HFFc6 (cell line): Measurements from ENCODE around the gene LRRC8A. TPM values are rescaled to one million over a fixed set of nuclear protein-coding genes. Genes with fewer than 3 reads are reported as not detected.
"Not testable (repeated sequence)": the region's sequence is repeated elsewhere in the genome, so short reads cannot be mapped to it uniquely, and the experiment has no call there.

Source experiments
- DNase-seq: peaks from one replicate; pipeline ENCODE4 v3.0.0-alpha.2; 2018
- H3K27ac Mint-ChIP-seq: 2 replicates; pipeline ENCODE4 v1.8.0; 2020; ENCODE audit warnings: mild to moderate bottlenecking, mixed read lengths
- H3K27me3 Mint-ChIP-seq: 2 replicates; pipeline ENCODE4 v1.8.0; 2021; ENCODE audit warnings: mild to moderate bottlenecking, moderate library complexity, mixed read lengths; ENCODE audit not compliant: insufficient read depth
- H3K36me3 Mint-ChIP-seq: 2 replicates; pipeline ENCODE4 v1.8.0; 2021; ENCODE audit warnings: low read depth, mixed read lengths
- H3K4me1 Mint-ChIP-seq: 2 replicates; pipeline ENCODE4 v1.8.0; 2020; ENCODE audit warnings: low read depth, mixed read lengths
- H3K4me3 Mint-ChIP-seq: 2 replicates; pipeline ENCODE4 v1.8.0; 2020; ENCODE audit warnings: mild to moderate bottlenecking, moderate library complexity, mixed read lengths
- H3K9me3 Mint-ChIP-seq: 2 replicates; pipeline ENCODE4 v1.8.0; 2020; ENCODE audit warnings: mild to moderate bottlenecking, mixed read lengths
- total RNA-seq, 6 experiments: library from RNA; stranded (reverse); fragmentation: NEBNext Ultra II Directional; extraction: Animal tissue kit (Norgen Biotek cat#: 25700); gene quantifications; 2 replicates in 1 of 6; 3 replicates in 5 of 6; pipeline ENCODE4 v1.2.3, GENCODE V29; 2021
- TF ChIP-seq, protein P1 (sequence below): fragments of 200-600 bp; sonication (generic); IDR thresholded peaks from 2 replicates; pipeline ENCODE4 v1.5.0; 2021; ENCODE audit warnings: antibody characterized with exemption, mild to moderate bottlenecking

The LRRC8A gene
- total RNA-seq, 6 experiments from 2014 or later = 37.8 to 51.9 (median 39.6) TPM

DNA sequence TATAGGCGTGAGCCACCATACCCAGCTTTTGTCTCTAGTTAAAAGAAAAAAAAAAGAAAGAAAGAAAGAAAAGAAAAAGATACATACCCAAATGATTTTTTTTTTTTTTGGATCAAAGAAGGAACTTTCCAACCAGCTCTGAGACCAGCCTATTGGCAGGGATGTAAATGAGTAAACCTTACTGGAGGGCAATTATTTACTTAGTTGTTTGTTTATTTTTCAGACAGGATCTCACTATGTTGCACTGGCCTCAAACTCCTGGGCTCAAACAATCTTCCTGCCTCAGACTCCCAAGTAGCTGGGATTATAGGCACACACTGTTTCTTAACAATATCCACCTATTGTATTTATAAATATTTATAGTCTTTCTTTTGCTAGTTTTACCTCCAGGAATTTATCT lies 41.4 kb upstream of the LRRC8A start:
- H3K4me1 Mint-ChIP-seq = no peaks in the 10 kb centered on the region
- no peak overlapping the region for H3K27ac Mint-ChIP-seq
- H3K4me3 Mint-ChIP-seq = no peak overlapping the region
- no peaks in the 10 kb centered on the region for H3K9me3 Mint-ChIP-seq
- TF ChIP-seq, protein P1, sequence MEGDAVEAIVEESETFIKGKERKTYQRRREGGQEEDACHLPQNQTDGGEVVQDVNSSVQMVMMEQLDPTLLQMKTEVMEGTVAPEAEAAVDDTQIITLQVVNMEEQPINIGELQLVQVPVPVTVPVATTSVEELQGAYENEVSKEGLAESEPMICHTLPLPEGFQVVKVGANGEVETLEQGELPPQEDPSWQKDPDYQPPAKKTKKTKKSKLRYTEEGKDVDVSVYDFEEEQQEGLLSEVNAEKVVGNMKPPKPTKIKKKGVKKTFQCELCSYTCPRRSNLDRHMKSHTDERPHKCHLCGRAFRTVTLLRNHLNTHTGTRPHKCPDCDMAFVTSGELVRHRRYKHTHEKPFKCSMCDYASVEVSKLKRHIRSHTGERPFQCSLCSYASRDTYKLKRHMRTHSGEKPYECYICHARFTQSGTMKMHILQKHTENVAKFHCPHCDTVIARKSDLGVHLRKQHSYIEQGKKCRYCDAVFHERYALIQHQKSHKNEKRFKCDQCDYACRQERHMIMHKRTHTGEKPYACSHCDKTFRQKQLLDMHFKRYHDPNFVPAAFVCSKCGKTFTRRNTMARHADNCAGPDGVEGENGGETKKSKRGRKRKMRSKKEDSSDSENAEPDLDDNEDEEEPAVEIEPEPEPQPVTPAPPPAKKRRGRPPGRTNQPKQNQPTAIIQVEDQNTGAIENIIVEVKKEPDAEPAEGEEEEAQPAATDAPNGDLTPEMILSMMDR = no peak
- peaks cover 6% of the 10 kb centered on the region for H3K36me3 Mint-ChIP-seq
- H3K27me3 Mint-ChIP-seq = no peaks in the 10 kb centered on the region; the same call in 1 of the 2 replicates
- no peak for DNase-seq

- no peak for DNase-seq
- peaks cover 6% of the 10 kb centered on the region for H3K36me3 Mint-ChIP-seq
- no peaks in the 10 kb centered on the region; the same call in 1 of the 2 replicates for H3K27me3 Mint-ChIP-seq
- TF ChIP-seq, protein P1 = no peak
- H3K27ac Mint-ChIP-seq = no peak overlapping the region
- H3K9me3 Mint-ChIP-seq = no peaks in the 10 kb centered on the region
- H3K4me3 Mint-ChIP-seq = no peak overlapping the region
- no peaks in the 10 kb centered on the region for H3K4me1 Mint-ChIP-seq
Measured at GRCh38 chr9:128841694-128842492, 40.0 kb upstream of the LRRC8A start.

GRCh38 chr9:128843171-128843570 lies 38.8 kb upstream of the LRRC8A start:
- peaks cover 10% of the 10 kb centered on the region for H3K36me3 Mint-ChIP-seq
- not testable (repeated sequence) for H3K4me1 Mint-ChIP-seq, H3K4me3 Mint-ChIP-seq, H3K27ac Mint-ChIP-seq, DNase-seq, H3K27me3 Mint-ChIP-seq, H3K9me3 Mint-ChIP-seq

- Mint-ChIP-seq H3K4me1 (no peaks in the 10 kb centered on the region), H3K4me3 (no peak overlapping the region)
- TF ChIP-seq, protein P1 = no peak; the same call in 1 of the 2 replicates
Measured at GRCh38 chr9:128845186-128845931, 36.6 kb upstream of the LRRC8A start.

DNA sequence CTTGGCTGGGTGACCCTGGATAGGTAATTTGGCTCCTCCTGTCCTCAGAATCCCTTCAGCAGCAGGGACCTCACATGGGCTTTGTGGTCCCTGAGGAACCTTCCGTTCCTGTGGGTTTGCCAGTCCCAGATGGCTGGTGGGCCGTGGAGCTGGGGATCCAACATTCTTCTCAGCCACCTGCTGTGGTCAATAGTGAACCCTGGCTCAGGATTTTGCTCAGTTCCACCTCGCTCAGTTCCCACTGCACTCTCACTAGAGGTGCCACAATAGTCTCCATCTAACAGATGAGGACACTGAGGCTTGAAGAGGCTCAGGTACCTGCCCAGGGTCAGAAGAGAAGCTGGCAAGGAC lies 35.3 kb upstream of the LRRC8A start:
- Mint-ChIP-seq H3K27ac (no peak overlapping the region), H3K4me1 (no peaks in the 10 kb centered on the region), H3K27me3 (no peaks in the 10 kb centered on the region; the same call in 1 of the 2 replicates), H3K4me3 (no peak overlapping the region), H3K36me3 (peaks cover 29% of the 10 kb centered on the region), H3K9me3 (peaks cover 30% of the 10 kb centered on the region)
- TF ChIP-seq, protein P1 = no peak
- DNase-seq = no peak

More at GRCh38 chr9:128845186-128845931, 36.6 kb upstream of the LRRC8A start:
- no peaks in the 10 kb centered on the region; the same call in 1 of the 2 replicates for H3K27me3 Mint-ChIP-seq
- H3K36me3 Mint-ChIP-seq = peaks cover 16% of the 10 kb centered on the region
- H3K27ac Mint-ChIP-seq = no peak overlapping the region
- DNase-seq = no peak
- peaks cover 17% of the 10 kb centered on the region for H3K9me3 Mint-ChIP-seq

DNA sequence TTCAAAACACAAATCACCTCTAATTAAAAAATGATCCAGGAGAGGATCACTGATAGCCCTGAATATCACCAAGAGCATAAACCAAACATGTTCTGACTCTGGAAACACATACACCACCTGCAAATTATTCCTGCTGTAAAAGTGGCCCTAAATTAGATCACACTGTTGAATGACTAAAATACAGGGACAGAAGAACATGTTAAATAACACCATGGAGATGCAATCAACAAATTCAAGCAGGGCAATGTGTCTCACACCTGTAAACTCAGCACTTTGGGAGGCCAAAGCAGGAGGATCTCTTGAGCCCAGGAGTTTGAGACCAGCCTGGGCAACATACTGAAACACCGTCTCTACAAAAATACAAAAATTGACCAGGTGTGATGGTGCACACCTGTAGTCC lies 34.1 kb upstream of the LRRC8A start:
- Mint-ChIP-seq H3K4me1 (no peaks in the 10 kb centered on the region), H3K4me3 (no peak overlapping the region), H3K27me3 (no peaks in the 10 kb centered on the region), H3K9me3 (peaks cover 30% of the 10 kb centered on the region), H3K36me3 (peaks cover 29% of the 10 kb centered on the region), H3K27ac (no peak overlapping the region)
- no peak for DNase-seq
- TF ChIP-seq, protein P1 = no peak

- not testable (repeated sequence) for H3K4me1 Mint-ChIP-seq, H3K27ac Mint-ChIP-seq, H3K4me3 Mint-ChIP-seq, H3K27me3 Mint-ChIP-seq, DNase-seq
- H3K36me3 Mint-ChIP-seq = peaks cover 29% of the 10 kb centered on the region
- peaks cover 30% of the 10 kb centered on the region for H3K9me3 Mint-ChIP-seq
Measured at GRCh38 chr9:128851024-128851423, 30.9 kb upstream of the LRRC8A start.
